AG04450 (cell line): ENCODE results near the gene USH1C. TPM values are rescaled to one million over a fixed set of nuclear protein-coding genes. Genes with fewer than 3 reads are reported as not detected.

ENCODE experiments used
- CTCF ChIA-PET: fragments of 300-600, 350-600 bp; formaldehyde crosslinking; extraction: SDS; loops from one replicate; lab custom pipeline; 2022; ENCODE audit warnings: antibody characterized with exemption, inconsistent platforms; lab: Charles Lee
- POLR2A ChIA-PET: fragments of 350-600 bp; formaldehyde crosslinking; extraction: SDS; loops from one replicate; lab custom pipeline; 2021; ENCODE audit warnings: antibody characterized with exemption, inconsistent platforms; lab: Yijun Ruan, JAX
- DNase-seq: peaks from one replicate; pipeline ENCODE4 v3.0.0-alpha.2; 2011; ENCODE audit warnings: low read depth, low spot score
- H3K27ac ChIP-seq: one replicate; pipeline ENCODE4 v1.5.1; 2012; ENCODE audit warnings: low read depth, low read length, control low read depth
- H3K27me3 ChIP-seq: one replicate; pipeline ENCODE4 v1.6.0; 2012; ENCODE audit warnings: low read length; ENCODE audit not compliant: control insufficient read depth, insufficient read depth
- H3K4me3 ChIP-seq: 2 replicates; pipeline ENCODE4 v1.5.1; 2011; ENCODE audit warnings: mild to moderate bottlenecking, low read depth, low read length, control low read depth
- H3K9me3 ChIP-seq: 2 replicates; pipeline ENCODE4 v1.5.1; 2012; ENCODE audit warnings: low read length; ENCODE audit not compliant: control insufficient read depth, insufficient read depth
- polyA plus RNA-seq: library from polyadenylated mRNA; depleted of rRNA; stranded (reverse); fragments of >200 nt; gene quantifications from 2 replicates; pipeline ENCODE4 v1.2.3, GENCODE V29; 2011
- TF ChIP-seq, protein P1 (sequence below): IDR thresholded peaks from 2 replicates; pipeline ENCODE4 v1.5.1; 2011; ENCODE audit warnings: low read depth, low read length, control low read depth, inconsistent platforms

USH1C gene
- polyA plus RNA-seq, 1 experiment = not detected

GRCh38 chr11:17500673-17501072 lies 43.5 kb downstream of the USH1C start:
- no peak overlapping the region for H3K4me3 ChIP-seq
- H3K27me3 ChIP-seq = peaks cover 2% of the 10 kb centered on the region
- TF ChIP-seq, protein P1, sequence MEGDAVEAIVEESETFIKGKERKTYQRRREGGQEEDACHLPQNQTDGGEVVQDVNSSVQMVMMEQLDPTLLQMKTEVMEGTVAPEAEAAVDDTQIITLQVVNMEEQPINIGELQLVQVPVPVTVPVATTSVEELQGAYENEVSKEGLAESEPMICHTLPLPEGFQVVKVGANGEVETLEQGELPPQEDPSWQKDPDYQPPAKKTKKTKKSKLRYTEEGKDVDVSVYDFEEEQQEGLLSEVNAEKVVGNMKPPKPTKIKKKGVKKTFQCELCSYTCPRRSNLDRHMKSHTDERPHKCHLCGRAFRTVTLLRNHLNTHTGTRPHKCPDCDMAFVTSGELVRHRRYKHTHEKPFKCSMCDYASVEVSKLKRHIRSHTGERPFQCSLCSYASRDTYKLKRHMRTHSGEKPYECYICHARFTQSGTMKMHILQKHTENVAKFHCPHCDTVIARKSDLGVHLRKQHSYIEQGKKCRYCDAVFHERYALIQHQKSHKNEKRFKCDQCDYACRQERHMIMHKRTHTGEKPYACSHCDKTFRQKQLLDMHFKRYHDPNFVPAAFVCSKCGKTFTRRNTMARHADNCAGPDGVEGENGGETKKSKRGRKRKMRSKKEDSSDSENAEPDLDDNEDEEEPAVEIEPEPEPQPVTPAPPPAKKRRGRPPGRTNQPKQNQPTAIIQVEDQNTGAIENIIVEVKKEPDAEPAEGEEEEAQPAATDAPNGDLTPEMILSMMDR = no peak
- POLR2A ChIA-PET = no interaction called here
- no peak for DNase-seq
- no peak overlapping the region for H3K27ac ChIP-seq
- CTCF ChIA-PET = interaction anchor here (1.2 kb wide), 1 partner anchor 146 kb away, joined by 3 read pairs; no protein-coding TSS in a partner anchor
- H3K9me3 ChIP-seq = no peaks in the 10 kb centered on the region

GRCh38 chr11:17498475-17498874 lies 45.7 kb downstream of the USH1C start:
- Histone ChIP-seq H3K4me3 (no peak overlapping the region), H3K27ac (no peak overlapping the region), H3K27me3 (peaks cover 2% of the 10 kb centered on the region), H3K9me3 (no peaks in the 10 kb centered on the region)
- TF ChIP-seq, protein P1 = peak; percentile 33; the same call in 1 of the 2 replicates
- ChIA-PET POLR2A (no interaction called here), CTCF (interaction anchor here (0.9 to 1.9 kb wide), 3 partner anchors 10 to 144 kb away, joined by 3 to 11 read pairs (median 4); no protein-coding TSS in a partner anchor)
- no peak for DNase-seq

- H3K4me3 ChIP-seq = no peak overlapping the region
- POLR2A ChIA-PET = no interaction called here
- TF ChIP-seq, protein P1 = no peak
- no peak overlapping the region for H3K27ac ChIP-seq
- H3K9me3 ChIP-seq = no peaks in the 10 kb centered on the region
- peaks cover 2% of the 10 kb centered on the region for H3K27me3 ChIP-seq
- CTCF ChIA-PET = interaction anchor here (1.9 kb wide), 1 partner anchor 115 kb away, joined by 11 read pairs; no protein-coding TSS in a partner anchor
- no peak for DNase-seq
These were observed 46.2 kb downstream of the USH1C start for GRCh38 chr11:17498058-17498457.

DNA sequence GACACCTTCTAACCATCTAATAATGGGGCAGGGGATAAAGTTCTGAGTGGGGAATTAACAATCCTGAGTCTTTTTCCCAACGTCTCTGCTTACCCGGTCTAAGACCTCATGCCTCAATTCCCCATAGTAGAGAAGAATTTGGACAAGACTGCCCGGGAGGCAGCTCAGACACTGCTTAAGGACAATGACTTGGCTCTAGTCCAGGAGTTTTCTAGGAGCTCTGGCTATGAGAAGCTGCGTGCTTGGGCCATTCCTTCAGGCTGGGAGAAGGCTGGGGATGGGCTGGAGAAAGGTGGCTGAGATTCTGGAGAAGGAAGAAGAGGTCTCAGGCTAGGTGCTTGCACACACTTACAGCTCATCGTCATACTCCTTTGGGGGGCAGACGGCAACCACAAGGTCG lies 47.8 kb downstream of the USH1C start:
- H3K27ac ChIP-seq = no peak overlapping the region
- ChIA-PET POLR2A (no interaction called here), CTCF (interaction anchor here (1.1 kb wide), 1 partner anchor 142 kb away, joined by 3 read pairs; no protein-coding TSS in a partner anchor)
- TF ChIP-seq, protein P1 = no peak
- no peaks in the 10 kb centered on the region for H3K9me3 ChIP-seq
- H3K4me3 ChIP-seq = no peak overlapping the region
- no peak for DNase-seq
- H3K27me3 ChIP-seq = peaks cover 2% of the 10 kb centered on the region

- H3K4me3 ChIP-seq = no peak overlapping the region
- no peaks in the 10 kb centered on the region for H3K9me3 ChIP-seq
- CTCF ChIA-PET = interaction anchor here (1.1 kb wide), 1 partner anchor 110 kb away, joined by 3 read pairs; no protein-coding TSS in a partner anchor
- H3K27me3 ChIP-seq = no peaks in the 10 kb centered on the region
- no peak overlapping the region for H3K27ac ChIP-seq
- POLR2A ChIA-PET = no interaction called here
- no peak for DNase-seq
- TF ChIP-seq, protein P1 = no peak
These were observed 50.2 kb downstream of the USH1C start for GRCh38 chr11:17494019-17494418.
